SK-N-SH (cell line): ENCODE measurements around the gene TBC1D20. TPM values are rescaled to one million over a fixed set of nuclear protein-coding genes. Genes with fewer than 3 reads are reported as not detected.

Source experiments
- CTCF ChIA-PET: fragments of 300-600, 350-600 bp; formaldehyde crosslinking; extraction: SDS; loops from one replicate; lab custom pipeline; 2021; lab: Yijun Ruan, JAX
- POLR2A ChIA-PET: fragments of 350-600 bp; sonication (Branson Sonifier 250); formaldehyde crosslinking; extraction: SDS; loops from one replicate; lab custom pipeline; 2020; ENCODE audit warnings: antibody characterized with exemption, inconsistent platforms; lab: Yijun Ruan, JAX
- DNase-seq: peaks from one replicate; pipeline ENCODE4 v3.0.0; 2012
- H2AFZ ChIP-seq: fragments of 200-600 bp; sonication (generic); 2 replicates; pipeline ENCODE4 v1.8.1; 2016; ENCODE audit warnings: antibody characterized with exemption, mild to moderate bottlenecking, low read depth
- H3F3A ChIP-seq: fragments of 200-600 bp; sonication (generic); replicated peaks from 2 replicates; pipeline ENCODE3; 2016; ENCODE audit warnings: antibody characterized with exemption, mild to moderate bottlenecking; ENCODE audit not compliant: insufficient read depth
- H3K27ac ChIP-seq, 2 experiments: fragments of 200-500 bp in 1 of 2; fragments of 200-600 bp in 1 of 2; sonication (Bioruptor generic) in 1 of 2; sonication (generic), shearing (Covaris generic) in 1 of 2; 2 replicates each; pipeline versions ENCODE4 v1.5.1 to v1.6.1; 2014 to 2016; ENCODE audit warnings: low read depth in 2 of 2, inconsistent platforms in 1 of 2, low read length in 1 of 2, mild to moderate bottlenecking in 1 of 2, mixed read lengths in 1 of 2
- H3K27me3 ChIP-seq: fragments of 200-600 bp; sonication (generic), shearing (Covaris generic); 2 replicates; pipeline ENCODE4 v1.6.1; 2016; ENCODE audit warnings: mixed run types; ENCODE audit not compliant: insufficient read depth
- H3K36me3 ChIP-seq, 2 experiments: fragments of 200-500 bp in 1 of 2; fragments of 200-600 bp in 1 of 2; sonication (Bioruptor generic) in 1 of 2; sonication (generic) in 1 of 2; replicated peaks in 1 of 2; 2 replicates each; pipeline versions ENCODE3 to v1.5.1; 2014 to 2016; ENCODE audit warnings: low read length in 1 of 2, mild to moderate bottlenecking in 1 of 2; ENCODE audit not compliant: insufficient read depth in 2 of 2, control insufficient read depth in 1 of 2
- H3K4me1 ChIP-seq, 2 experiments: fragments of 200-500 bp in 1 of 2; fragments of 200-600 bp in 1 of 2; sonication (Bioruptor generic) in 1 of 2; sonication (generic), shearing (Covaris generic) in 1 of 2; 2 replicates each; pipeline versions ENCODE4 v1.5.1 to v1.6.1; 2014 to 2016; ENCODE audit warnings: low read depth in 1 of 2, low read length in 1 of 2, mixed run types in 1 of 2; ENCODE audit not compliant: insufficient read depth in 2 of 2, control insufficient read depth in 1 of 2
- H3K4me2 ChIP-seq: fragments of 200-600 bp; sonication (generic), shearing (Covaris generic); 2 replicates; pipeline ENCODE4 v1.6.1; 2017; ENCODE audit warnings: mixed run types
- H3K4me3 ChIP-seq, 2 experiments: fragments of 200-500 bp in 1 of 2; fragments of 200-600 bp in 1 of 2; sonication (Bioruptor generic) in 1 of 2; sonication (generic), shearing (Covaris generic) in 1 of 2; 2 replicates each; pipeline versions ENCODE4 v1.5.1 to v1.8.1; 2014 to 2016; ENCODE audit warnings: low read depth in 2 of 2, inconsistent platforms in 1 of 2, low read length in 1 of 2, mild to moderate bottlenecking in 1 of 2, mixed read lengths in 1 of 2, moderate library complexity in 1 of 2
- H3K79me2 ChIP-seq: fragments of 200-600 bp; sonication (generic); 2 replicates; pipeline ENCODE4 v1.8.1; 2017; ENCODE audit warnings: mild to moderate bottlenecking; ENCODE audit not compliant: insufficient read depth
- H3K9ac ChIP-seq: fragments of 200-600 bp; sonication (generic); 2 replicates; pipeline ENCODE4 v1.6.1; 2017; ENCODE audit warnings: mixed run types
- H3K9me2 ChIP-seq: fragments of 200-600 bp; sonication (generic); 2 replicates; pipeline ENCODE4 v1.6.1; 2017; ENCODE audit warnings: mixed run types
- H3K9me3 ChIP-seq: fragments of 200-600 bp; sonication (generic); 2 replicates; pipeline ENCODE4 v1.6.1; 2017; ENCODE audit warnings: mixed run types, mild to moderate bottlenecking, moderate library complexity
- H4K20me1 ChIP-seq: fragments of 200-600 bp; sonication (generic); 2 replicates; pipeline ENCODE4 v1.6.1; 2017; ENCODE audit warnings: mild to moderate bottlenecking, mixed run types; ENCODE audit not compliant: insufficient read depth
- CHD2 ChIP-seq: fragments of 150-350 bp; IDR thresholded peaks from 2 replicates; pipeline ENCODE4 v1.6.1; 2018; ENCODE audit warnings: low read length; ENCODE audit not compliant: partially characterized antibody
- CTCF ChIP-seq: fragments of 200-600 bp; sonication (generic); IDR thresholded peaks from 2 replicates; pipeline ENCODE4 v1.6.1; 2017; ENCODE audit warnings: antibody characterized with exemption, mild to moderate bottlenecking, moderate library complexity
- ELF1 ChIP-seq: IDR thresholded peaks from 2 replicates; pipeline ENCODE4 v1.4.0; 2012
- EP300 ChIP-seq, 2 experiments: IDR thresholded peaks; 2 replicates each; pipeline versions ENCODE4 v1.4.0 to v1.6.1; 2012; ENCODE audit warnings: borderline replicate concordance in 1 of 2, low read depth in 1 of 2, low read length in 1 of 2
- EZH2phosphoT487 ChIP-seq: fragments of 200-600 bp; sonication (generic); IDR thresholded peaks from 2 replicates; pipeline ENCODE4 v1.6.1; 2017; ENCODE audit warnings: low read depth, mixed run types, mild to moderate bottlenecking, antibody characterized with exemption, moderate library complexity, borderline replicate concordance
- FOSL2 ChIP-seq: IDR thresholded peaks from 2 replicates; pipeline ENCODE4 v1.4.0; 2012; ENCODE audit warnings: low read depth, mild to moderate bottlenecking, moderate library complexity, borderline replicate concordance
- GATA2 ChIP-seq: sonication (generic); formaldehyde crosslinking; IDR thresholded peaks from 2 replicates; pipeline ENCODE4 v1.5.0; 2020; ENCODE audit warnings: mild to moderate bottlenecking, missing genetic modification reagents
- IRF3 ChIP-seq: fragments of 150-350 bp; IDR thresholded peaks from 2 replicates; pipeline ENCODE4 v1.6.1; 2016; ENCODE audit warnings: mild to moderate bottlenecking, low read depth, low read length
- MAX ChIP-seq: IDR thresholded peaks from 2 replicates; pipeline ENCODE4 v1.4.0; 2012; ENCODE audit warnings: low read depth
- MEF2A ChIP-seq: IDR thresholded peaks from 2 replicates; pipeline ENCODE4 v1.4.0; 2012; ENCODE audit warnings: low read depth, borderline replicate concordance
- NFIC ChIP-seq: IDR thresholded peaks from 2 replicates; pipeline ENCODE4 v1.4.0; 2012; ENCODE audit warnings: borderline replicate concordance
- NRF1 ChIP-seq: IDR thresholded peaks from 2 replicates; pipeline ENCODE4 v1.6.1; 2012; ENCODE audit warnings: low read depth, mild to moderate bottlenecking, low read length
- PBX3 ChIP-seq: IDR thresholded peaks from 2 replicates; pipeline ENCODE4; 2012
- RCOR1 ChIP-seq: fragments of 150-350 bp; IDR thresholded peaks from 2 replicates; pipeline ENCODE4 v1.6.1; 2017; ENCODE audit warnings: antibody characterized with exemption, low read length
- RFX5 ChIP-seq: IDR thresholded peaks from 2 replicates; pipeline ENCODE4 v1.6.1; 2012; ENCODE audit warnings: mild to moderate bottlenecking, improper control_type of control experiment, low read length
- SMC3 ChIP-seq: IDR thresholded peaks from 2 replicates; pipeline ENCODE4 v1.6.1; 2012; ENCODE audit warnings: low read depth, low read length, improper control_type of control experiment
- TAF1 ChIP-seq: IDR thresholded peaks from 2 replicates; pipeline ENCODE4 v1.6.1; 2012; ENCODE audit warnings: low read depth, mild to moderate bottlenecking, low read length, moderate library complexity, borderline replicate concordance
- TEAD4 ChIP-seq: IDR thresholded peaks from 2 replicates; pipeline ENCODE4 v1.4.0; 2012; ENCODE audit warnings: mild to moderate bottlenecking, borderline replicate concordance; ENCODE audit not compliant: insufficient read depth
- WGBS: methylation state at CpG from one replicate; pipeline ENCODE4 v1.1.6; 2017; ENCODE audit warnings: low lambda C conversion rate; 5-methylcytosine and 5-hydroxymethylcytosine counted together
- polyA plus RNA-seq, 3 experiments: library from polyadenylated mRNA; depleted of rRNA; stranded (reverse); fragments of >200 nt; gene quantifications; 2 replicates each; pipeline ENCODE4 v1.2.3, GENCODE V29; 2012
- TF ChIP-seq, protein P1 (sequence below): fragments of 150-350 bp; IDR thresholded peaks from 2 replicates; pipeline ENCODE4 v1.6.1; 2017; ENCODE audit warnings: antibody characterized with exemption, low read length, low read depth, borderline replicate concordance

The TBC1D20 gene
- polyA plus RNA-seq, 1 of the 3 experiments (the other 2 are of a cell fraction) = 27.7 TPM

- H3F3A ChIP-seq = peaks cover 4% of the 10 kb centered on the region
- no peak for DNase-seq
- peaks cover 23 to 59% of the 10 kb centered on the region in 2 experiments for H3K36me3 ChIP-seq
- no peaks in the 10 kb centered on the region for H3K9me3 ChIP-seq
- ChIA-PET CTCF (interaction anchor here (1.2 kb wide), 1 partner anchor 17 kb away, joined by 6 read pairs; no protein-coding TSS in a partner anchor), POLR2A (no interaction called here)
- no peak overlapping the region for H3K9ac ChIP-seq
- no peak overlapping the region for H2AFZ ChIP-seq
- no peak overlapping the region for H3K27ac ChIP-seq
- H3K4me2 ChIP-seq = no peak overlapping the region
- 68% methylated on average over 2 of the region's 2 CpGs for WGBS
- H3K4me1 ChIP-seq = peaks cover 4 to 8% of the 10 kb centered on the region in 2 experiments; a peak in 1 of 4 replicates
- peaks cover 63% of the 10 kb centered on the region for H3K79me2 ChIP-seq
- no peaks in the 10 kb centered on the region for H3K27me3 ChIP-seq
- H3K4me3 ChIP-seq = no peak overlapping the region
- peaks cover 11% of the 10 kb centered on the region for H4K20me1 ChIP-seq
- H3K9me2 ChIP-seq = no peaks in the 10 kb centered on the region
- TF ChIP-seq EZH2phosphoT487 (no peak), SMC3 (no peak), RFX5 (no peak), CHD2 (no peak), MEF2A (no peak), RCOR1 (no peak), IRF3 (no peak), FOSL2 (no peak), CTCF (no peak), TAF1 (no peak)
- TF ChIP-seq, protein P1, sequence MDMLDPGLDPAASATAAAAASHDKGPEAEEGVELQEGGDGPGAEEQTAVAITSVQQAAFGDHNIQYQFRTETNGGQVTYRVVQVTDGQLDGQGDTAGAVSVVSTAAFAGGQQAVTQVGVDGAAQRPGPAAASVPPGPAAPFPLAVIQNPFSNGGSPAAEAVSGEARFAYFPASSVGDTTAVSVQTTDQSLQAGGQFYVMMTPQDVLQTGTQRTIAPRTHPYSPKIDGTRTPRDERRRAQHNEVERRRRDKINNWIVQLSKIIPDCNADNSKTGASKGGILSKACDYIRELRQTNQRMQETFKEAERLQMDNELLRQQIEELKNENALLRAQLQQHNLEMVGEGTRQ = no peak
Measured at GRCh38 chr20:414161-414560, 48.2 kb downstream of the TBC1D20 start.

- Histone ChIP-seq H3K4me1 (peaks cover 4 to 15% of the 10 kb centered on the region in 2 experiments; a peak in 1 of 4 replicates), H3K9me2 (no peaks in the 10 kb centered on the region), H3K4me2 (no peak overlapping the region), H3K79me2 (peaks cover 73% of the 10 kb centered on the region), H3F3A (peaks cover 5% of the 10 kb centered on the region), H3K9ac (no peak overlapping the region), H3K27ac (no peak overlapping the region), H3K36me3 (peaks cover 14 to 55% of the 10 kb centered on the region in 2 experiments), H3K9me3 (no peaks in the 10 kb centered on the region), H4K20me1 (peaks cover 11% of the 10 kb centered on the region), H2AFZ (no peak overlapping the region), H3K27me3 (no peaks in the 10 kb centered on the region), H3K4me3 (no peak overlapping the region)
- no peak for DNase-seq
- WGBS = 97% methylated on average over 3 of the region's 3 CpGs
- ChIA-PET POLR2A (interaction anchor here (0.9 kb wide), 1 partner anchor 15 kb away, joined by 3 read pairs; no protein-coding TSS in a partner anchor), CTCF (interaction anchor here (1.1 kb wide), 1 partner anchor 19 kb away, joined by 5 read pairs; no protein-coding TSS in a partner anchor)
- TF ChIP-seq CTCF (no peak), NFIC (no peak), MAX (no peak), GATA2 (CRISPR knock-in tag) (no peak), SMC3 (no peak), ELF1 (no peak), NRF1 (no peak), EP300 (IDR thresholded peaks at IDR 0.05; ENCODE audit: borderline replicate concordance in 1 of 2, low read depth in 1 of 2, low read length in 1 of 2) (no peak), PBX3 (no peak), TEAD4 (no peak)
- TF ChIP-seq, protein P1 = no peak
Measured at GRCh38 chr20:412081-412480, 50.3 kb downstream of the TBC1D20 start.
